NOMO-1 treated with DMSO at 0.1 percent for 48 hours (cell line): ENCODE data around the gene CABP5.

Experiments used
- DNase-seq: peaks from one replicate; lab custom pipeline; 2025; ENCODE audit not compliant: unreplicated experiment; lab: John Stamatoyannopoulos, UW

The CABP5 gene

DNA sequence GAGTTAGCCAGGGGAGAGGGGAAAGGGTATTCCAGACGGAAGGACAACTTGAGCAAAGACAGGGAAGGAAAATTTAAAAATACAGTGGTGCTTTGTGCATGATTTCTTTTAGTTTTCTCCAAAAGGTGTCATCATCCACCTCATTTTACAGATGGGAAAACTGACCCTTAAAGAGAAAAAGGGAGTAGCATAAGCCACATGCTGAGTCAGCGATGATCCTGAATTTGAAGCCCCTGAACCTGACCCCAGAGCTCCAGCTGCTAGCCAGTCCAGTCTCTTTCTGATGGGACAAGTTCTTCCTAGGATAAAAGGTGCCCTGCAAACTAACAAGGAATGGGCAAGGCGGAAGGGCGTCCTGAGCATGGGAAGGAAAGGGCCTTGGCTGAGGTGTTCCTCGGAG is 10.3 kb downstream of the CABP5 start:
- no peak for DNase-seq

DNA sequence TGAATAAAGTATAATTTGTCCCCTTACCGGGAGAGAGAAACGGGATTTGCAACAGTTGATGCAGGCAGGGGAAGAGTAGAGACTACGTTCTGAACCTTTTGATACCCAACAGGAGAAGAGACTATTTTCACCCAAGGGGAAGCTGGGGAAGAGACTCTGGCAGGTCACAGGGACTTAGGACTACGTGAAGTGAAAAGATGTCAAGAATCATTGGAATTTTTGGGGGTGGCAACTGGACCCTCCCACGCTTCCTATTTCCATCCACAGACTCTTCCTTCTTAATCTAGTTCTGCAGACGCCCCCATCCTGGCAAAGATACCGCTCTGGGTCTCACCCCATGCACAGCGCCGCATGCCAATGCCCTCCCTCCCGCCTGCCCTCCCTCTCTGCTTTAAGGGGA is 13.8 kb downstream of the CABP5 start:
- DNase-seq = no peak

DNA sequence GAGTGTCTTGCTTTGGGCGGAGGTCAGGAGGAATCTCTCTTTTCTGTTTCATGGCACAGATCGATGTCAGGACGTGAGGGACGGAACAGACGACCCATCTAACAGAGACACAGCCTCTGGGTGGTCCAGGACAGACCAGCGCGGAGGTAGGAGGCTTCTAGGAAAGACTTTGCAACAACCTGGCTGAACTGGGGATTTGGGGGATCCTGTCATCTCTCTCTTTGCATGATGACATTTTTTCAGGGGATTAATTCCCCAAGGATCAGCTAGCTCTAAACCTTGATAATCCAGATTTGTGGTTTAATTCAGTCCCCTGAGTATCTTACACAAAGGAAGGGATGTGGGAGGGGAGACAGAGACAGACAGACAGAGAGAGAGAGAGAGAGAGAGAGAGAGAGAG is 14.4 kb downstream of the CABP5 start:
- no peak for DNase-seq

DNA sequence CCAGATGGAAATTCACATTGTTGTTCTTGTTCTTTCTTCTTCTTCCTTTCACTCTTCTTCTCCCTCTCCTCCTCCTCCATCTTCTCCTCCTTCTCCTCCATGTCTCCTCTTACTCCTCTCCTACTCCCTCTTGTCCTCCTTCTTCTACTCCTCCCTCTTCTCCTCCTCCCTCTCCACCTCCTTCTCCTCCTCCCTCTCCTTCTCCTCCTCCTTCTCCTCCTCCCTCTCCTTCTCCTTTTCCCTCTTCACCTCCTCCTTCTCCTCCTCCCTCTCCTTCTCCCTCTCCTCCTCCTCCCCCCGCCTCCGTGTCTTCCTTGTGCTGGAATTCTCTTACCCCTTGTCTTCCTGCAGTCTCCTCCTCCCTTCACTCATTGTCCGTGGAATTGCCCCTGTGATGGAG is 18.4 kb downstream of the CABP5 start:
- DNase-seq = no peak

DNA sequence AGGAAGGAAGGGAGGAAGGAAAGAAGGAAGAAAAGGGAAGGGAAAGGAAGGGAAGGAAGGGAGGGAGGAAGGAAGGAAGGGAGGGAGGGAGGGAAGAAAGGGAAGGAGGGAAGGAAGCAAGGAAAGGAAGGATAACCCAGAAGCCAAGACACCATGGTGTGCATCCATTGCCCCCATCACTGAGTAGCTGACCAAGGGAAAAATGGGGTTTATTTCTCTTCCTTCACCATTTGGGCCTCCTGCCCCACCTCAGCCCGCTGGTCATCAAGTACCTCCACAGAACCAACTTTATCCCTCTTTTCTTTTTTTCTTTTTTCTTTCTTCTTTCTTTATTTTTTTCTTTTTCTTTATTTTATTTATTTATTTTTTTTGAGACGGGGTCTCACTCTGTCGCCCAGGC is 20.4 kb downstream of the CABP5 start:
- DNase-seq = no peak

DNA sequence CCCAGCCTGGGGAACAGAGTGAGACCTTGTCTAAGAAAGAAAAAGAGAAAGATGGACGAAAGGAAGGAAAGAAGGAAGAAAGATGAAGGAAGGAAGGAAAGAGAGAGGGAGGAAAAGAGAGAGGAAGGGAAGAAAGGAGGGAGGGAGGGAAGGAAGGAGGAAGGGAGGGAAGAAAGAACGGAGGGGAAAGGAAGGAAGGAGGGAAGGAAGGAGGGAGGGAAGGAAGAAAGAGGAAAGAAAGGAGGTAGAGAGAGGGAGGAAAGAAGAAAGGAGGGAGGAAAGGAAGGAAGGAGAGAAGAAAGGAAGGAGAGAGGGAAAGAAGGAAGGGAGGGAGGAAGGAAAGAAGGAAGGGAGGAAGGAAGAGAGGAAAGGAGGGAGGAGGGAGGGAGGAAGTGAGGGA is 20.9 kb downstream of the CABP5 start:
- DNase-seq = no peak

DNA sequence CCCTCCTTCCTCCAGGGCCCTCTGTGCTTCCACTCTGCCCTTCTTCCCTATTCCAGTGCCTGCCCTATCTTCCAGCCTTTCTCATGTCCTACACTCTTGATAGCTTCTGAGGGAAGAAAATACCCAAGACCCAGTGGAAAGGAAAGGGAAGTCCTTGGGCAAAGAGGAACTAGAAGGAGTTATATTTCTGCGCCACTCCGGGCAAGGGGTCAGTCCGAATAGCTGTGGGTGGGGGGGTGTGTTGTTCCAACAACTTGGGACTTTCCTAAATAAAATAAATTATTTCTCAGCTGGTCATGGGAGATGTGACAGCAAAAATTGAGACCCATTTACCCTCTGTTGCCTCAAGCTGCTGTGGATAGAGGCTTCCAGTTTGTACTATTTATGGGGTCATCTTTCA is 23.2 kb downstream of the CABP5 start:
- DNase-seq = no peak

DNA sequence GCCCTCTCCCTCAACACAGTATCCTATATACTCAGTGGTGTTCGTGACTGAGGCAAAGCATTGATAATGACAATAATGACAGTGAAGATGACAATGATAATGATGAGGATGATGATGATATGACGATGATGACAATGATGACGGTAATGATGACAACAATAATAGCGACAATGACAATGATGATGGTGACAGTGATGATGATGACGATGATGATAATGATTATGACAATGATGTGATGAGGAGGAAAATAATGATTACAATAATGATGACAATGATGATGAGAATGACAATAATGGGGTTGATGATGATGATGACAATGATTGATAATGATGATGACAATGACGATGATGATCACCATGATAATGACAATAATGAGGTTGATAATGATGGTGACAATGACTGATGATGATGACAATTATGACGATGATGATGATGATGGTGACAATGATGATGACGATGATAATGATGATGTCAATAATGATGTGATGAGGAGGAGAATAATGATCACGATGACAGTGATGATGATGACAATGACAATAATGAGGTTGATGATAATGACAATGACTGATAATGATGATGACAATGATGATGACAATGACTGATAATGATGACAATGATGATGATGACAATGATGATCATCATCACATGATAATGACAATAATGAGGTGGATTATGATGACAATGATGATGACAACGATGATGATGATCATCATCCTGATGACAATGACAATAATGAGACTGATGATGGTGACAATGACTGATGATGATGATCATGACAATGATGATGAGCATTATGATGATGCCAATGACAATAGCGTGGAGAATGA is 32.7 kb downstream of the CABP5 start:
- no peak for DNase-seq

DNA sequence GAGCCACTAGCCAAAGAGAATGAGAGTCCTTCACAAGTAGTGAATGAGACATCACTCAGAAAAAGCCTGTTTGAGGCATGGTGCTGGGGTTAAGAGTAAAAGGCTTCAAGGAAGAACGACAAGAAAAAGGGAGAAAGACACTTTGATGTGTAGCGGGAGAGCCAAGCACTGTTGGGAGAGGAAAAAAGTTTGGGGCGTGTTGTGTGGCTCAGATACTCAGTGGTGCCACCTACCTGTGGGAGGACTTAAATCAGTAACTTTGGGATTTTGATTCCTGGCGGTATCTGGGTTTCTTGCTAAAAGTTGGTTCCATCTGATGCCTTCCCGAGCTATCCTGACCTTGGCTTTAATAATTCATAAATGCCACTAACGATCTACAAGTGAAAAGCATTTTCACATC is 37.1 kb downstream of the CABP5 start:
- no peak for DNase-seq

DNA sequence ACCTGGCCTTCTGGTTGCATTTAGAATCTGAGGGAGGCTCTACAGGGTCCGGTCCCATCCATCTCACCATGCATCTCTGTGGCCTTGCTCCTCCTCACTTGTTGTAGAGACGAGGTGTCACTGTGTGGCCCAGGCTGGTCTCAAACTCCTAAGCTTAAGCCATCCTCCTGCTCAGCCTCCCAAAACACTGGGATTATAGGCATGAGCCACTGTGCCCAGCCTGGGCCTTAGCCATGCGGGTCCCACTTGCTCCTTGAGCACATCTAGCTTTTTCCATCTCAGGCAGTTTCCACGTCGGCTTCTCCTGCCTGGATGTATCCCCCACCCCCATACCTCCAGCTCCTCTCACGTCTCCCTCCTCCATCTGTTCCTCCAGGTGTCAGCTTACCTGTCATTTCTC is 39.6 kb downstream of the CABP5 start:
- DNase-seq = no peak

DNA sequence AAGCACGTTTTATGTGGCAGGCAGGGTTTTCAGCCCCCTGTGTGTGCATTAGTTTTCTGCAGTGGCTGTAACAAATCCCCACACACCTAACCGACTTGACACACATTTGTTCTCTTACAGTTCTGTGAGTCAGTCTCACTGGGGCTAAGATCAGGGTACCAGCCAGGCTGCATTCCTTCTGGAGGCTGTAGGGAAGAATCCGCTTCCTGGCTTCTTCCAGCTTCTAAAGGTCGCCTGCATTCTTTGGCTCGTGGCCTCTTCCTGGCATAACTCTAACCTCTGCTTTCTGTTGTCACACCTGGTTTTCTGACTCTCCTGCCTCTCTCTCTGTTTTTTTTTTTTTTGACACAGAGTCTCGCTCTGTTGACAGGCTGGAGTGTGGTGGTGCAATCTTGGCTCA is 43.0 kb downstream of the CABP5 start:
- DNase-seq = no peak

DNA sequence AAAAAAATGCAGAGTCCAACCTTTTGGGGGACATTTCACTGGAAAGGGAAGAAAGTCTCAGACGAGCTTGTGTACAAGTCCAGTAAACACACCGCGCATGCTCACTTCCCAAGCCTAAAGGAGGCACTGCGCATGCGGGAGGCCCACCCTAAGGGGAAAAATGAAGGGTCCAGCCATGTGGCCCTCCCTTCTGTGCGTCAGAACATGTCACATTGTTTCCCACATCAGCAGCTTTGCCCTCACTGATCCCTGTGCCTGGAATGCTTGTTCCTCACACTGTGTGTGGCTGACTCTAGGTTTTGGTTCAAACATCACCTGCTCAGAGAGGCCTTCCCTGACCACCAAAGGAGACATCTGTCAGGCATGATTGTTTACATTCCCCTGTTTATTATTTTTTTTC is 45.1 kb downstream of the CABP5 start:
- no peak for DNase-seq

DNA sequence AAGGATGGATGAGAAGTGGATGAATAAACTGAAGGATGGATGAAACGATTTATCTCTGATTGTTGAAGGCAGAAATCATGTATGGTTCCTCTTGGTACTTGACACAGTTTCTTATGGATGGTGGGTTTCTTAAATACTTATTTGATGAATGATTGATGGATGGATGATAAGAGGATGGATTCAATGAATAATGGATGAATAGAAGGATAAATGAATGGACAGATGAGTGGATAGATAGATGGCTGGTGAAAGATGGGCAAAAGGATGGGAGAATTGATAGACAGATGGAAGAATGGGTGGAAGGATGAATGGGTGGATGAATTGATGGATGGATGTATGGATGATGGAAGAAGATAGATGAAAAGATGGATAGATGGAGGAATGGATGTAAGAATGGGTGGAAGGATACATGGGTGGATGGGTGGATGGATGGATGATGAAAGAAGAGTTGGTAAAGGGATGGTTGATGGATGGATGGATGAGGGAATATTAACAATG is 47.6 kb downstream of the CABP5 start:
- DNase-seq = no peak

DNA sequence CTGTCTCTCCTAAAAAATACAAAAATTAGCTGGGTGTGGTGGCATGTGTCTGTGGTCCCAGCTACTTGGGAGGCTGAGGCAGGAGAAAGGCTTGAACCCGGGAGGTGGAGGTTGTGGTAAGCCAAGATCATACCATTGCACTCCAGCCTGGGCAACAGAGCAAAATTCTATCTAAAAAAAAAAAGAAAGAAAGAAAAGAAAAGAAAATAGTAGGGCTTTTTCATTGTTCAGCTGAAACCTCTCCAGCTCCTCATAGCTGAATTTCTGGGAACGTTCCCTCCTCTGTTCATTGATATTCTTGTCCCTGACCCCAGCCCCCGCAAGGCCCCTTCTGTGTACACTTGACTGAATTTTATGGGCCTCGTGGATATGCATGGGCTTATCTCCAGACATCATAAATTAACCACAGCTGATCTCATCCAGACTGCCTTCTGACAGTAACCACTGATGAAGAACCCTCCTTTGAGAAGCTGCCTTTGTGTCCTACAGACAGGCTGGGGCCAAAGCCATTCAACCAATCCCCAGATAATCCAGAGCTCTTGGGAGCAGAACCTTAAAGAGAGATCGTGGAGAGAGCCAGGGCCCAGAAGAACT is 49.6 kb downstream of the CABP5 start, which contains the start of gene ELSPBP1:
TSS of gene ELSPBP1 (plus strand) at position 424 of the 594 bp plus-strand sequence. CDS start 14,036 bp downstream, outside the sequence.
- DNase-seq = no peak

DNA sequence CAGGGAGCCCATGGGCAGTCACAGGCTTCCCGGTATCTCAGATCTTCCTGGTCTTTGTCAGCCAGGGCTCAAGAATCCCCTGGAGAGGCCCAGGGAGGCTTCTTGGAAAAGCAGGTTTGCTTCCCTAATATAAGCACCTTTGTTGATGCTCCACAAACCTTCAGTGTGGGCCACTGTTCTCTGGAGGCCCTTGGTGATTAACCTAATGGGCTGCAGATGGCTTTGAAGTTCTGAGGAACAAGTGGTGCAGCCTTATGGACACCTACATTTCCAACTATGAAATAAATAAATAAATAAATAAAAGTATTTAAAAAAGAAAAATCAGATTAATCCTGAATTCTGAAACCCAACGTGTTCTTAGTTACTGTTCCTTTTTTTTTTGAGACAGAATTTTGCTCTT is 51.8 kb downstream of the CABP5 start, which contains the start of gene BSPH1:
TSS of gene BSPH1 (minus strand) at position 101 of the 400 bp plus-strand sequence. CDS start at position 12, 89 bp downstream.
- no peak for DNase-seq

DNA sequence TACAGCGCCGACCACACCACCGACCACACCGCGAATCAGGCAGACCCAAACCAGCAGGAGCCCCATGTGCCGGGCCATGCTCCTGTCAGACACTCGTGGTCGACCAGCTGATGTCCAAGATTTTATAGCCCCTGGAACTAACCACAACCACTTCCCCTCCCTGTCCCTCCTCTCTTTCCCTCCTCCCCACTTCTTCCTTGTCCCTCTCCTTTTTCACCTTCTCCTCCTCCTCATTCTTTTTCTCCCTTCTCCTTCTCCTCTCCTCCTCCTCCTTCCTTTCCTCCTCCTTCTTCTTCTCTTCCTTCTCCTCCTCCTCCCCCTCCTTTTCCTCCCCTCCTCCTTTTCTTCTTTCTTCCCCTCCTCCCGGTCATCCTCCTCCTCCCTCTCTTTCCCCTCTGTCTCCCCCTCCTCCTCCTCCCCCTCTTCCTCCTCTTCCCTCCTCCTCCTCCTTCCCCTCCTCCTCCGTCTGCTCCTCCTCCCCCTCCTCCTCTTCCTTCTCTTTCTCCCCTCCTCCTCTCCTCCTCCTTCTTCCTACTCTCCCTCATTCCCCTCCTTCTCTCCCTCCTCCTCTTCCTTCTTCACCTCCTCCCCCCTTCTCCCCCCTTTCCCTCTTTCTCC is 52.6 kb downstream of the CABP5 start:
- no peak for DNase-seq
